Subcutaneous abdominal adipose tissue (tissue), 5 donors: Measurements from ENCODE around the gene MIER1.
"Not testable (repeated sequence)": the region's sequence is repeated elsewhere in the genome, so short reads cannot be mapped to it uniquely, and the experiment has no call there.

ENCODE experiments used
- H3K27ac ChIP-seq: one replicate; pipeline ENCODE4 v1.7.0; 2013; ENCODE audit warnings: low read depth, mild to moderate bottlenecking, inconsistent platforms, low read length, moderate library complexity
- H3K27me3 ChIP-seq, 5 donors: one replicate each; pipeline ENCODE4 v1.7.0; 2013; ENCODE audit warnings: low read length in 5 of 5, inconsistent platforms in 1 of 5; ENCODE audit not compliant: control insufficient read depth in 5 of 5, insufficient read depth in 4 of 5
- H3K36me3 ChIP-seq, 5 donors: one replicate each; pipeline ENCODE4 v1.7.0; 2013; ENCODE audit warnings: low read length in 5 of 5; ENCODE audit not compliant: control insufficient read depth in 5 of 5, insufficient read depth in 5 of 5
- H3K4me1 ChIP-seq, 5 donors: one replicate each; pipeline ENCODE4 v1.7.0; 2013; ENCODE audit warnings: low read length in 5 of 5, mild to moderate bottlenecking in 3 of 5, moderate library complexity in 1 of 5; ENCODE audit not compliant: control insufficient read depth in 5 of 5, insufficient read depth in 5 of 5
- H3K4me3 ChIP-seq, 5 donors: one replicate each; pipeline ENCODE4 v1.7.0; 2013; ENCODE audit warnings: low read length in 5 of 5, low read depth in 1 of 5
- H3K9ac ChIP-seq, 5 donors: one replicate each; pipeline ENCODE4 v1.7.0; 2013; ENCODE audit warnings: low read length in 5 of 5, mild to moderate bottlenecking in 4 of 5, moderate library complexity in 3 of 5
- H3K9me3 ChIP-seq, 5 donors: one replicate each; pipeline ENCODE4 v1.7.0; 2013; ENCODE audit warnings: low read length in 5 of 5; ENCODE audit not compliant: control insufficient read depth in 5 of 5
- donor health status: healthy.
- donor health status: healthy.
- donor health status: healthy.
- donor health status: healthy.
- donor health status: healthy.

Gene MIER1

DNA sequence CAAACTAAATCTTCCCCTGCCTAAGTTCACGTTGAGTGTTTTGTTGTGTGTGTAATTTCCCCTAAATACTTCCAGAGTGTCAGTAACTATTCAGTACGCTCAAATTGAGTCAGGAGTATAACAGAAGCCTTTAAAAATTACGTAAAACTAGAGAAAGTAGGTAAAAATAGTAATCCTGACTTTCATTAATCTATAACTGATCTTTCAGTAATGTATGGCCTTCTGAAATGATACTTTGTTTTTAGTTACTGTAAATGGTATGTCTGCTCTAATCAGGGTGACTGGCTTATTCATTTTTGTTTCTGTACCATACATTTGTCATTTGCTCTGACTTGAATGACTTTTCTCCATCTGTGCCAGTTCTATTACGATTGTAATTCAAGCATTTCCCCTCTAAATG, 29.4 kb downstream of the MIER1 start:
- no peaks in the 10 kb centered on the region for H3K27me3 ChIP-seq
- H3K9ac ChIP-seq: no peak overlapping the region
- no peak overlapping the region for H3K4me3 ChIP-seq
- no peak overlapping the region for H3K27ac ChIP-seq
- H3K9me3 ChIP-seq: no peaks in the 10 kb centered on the region
- H3K36me3 ChIP-seq: peaks cover 25 to 50% (median 36%) of the 10 kb centered on the region in 5 donors
- no peaks in the 10 kb centered on the region for H3K4me1 ChIP-seq

GRCh38 chr1:66957938-66958337, 33.1 kb downstream of the MIER1 start:
- Histone ChIP-seq H3K27ac (no peak overlapping the region), H3K36me3 (peaks cover 32 to 56% (median 38%) of the 10 kb centered on the region in 5 donors), H3K9ac (no peak overlapping the region), H3K4me3 (no peak overlapping the region), H3K9me3 (no peaks in the 10 kb centered on the region), H3K27me3 (no peaks in the 10 kb centered on the region), H3K4me1 (no peaks in the 10 kb centered on the region)

- H3K4me3 ChIP-seq, H3K27ac ChIP-seq, H3K9me3 ChIP-seq, H3K4me1 ChIP-seq, H3K9ac ChIP-seq, H3K27me3 ChIP-seq: not testable (repeated sequence)
- peaks cover 43 to 61% (median 50%) of the 10 kb centered on the region in 5 donors for H3K36me3 ChIP-seq
Observed at GRCh38 chr1:66966188-66966873, 41.5 kb downstream of the MIER1 start.

DNA sequence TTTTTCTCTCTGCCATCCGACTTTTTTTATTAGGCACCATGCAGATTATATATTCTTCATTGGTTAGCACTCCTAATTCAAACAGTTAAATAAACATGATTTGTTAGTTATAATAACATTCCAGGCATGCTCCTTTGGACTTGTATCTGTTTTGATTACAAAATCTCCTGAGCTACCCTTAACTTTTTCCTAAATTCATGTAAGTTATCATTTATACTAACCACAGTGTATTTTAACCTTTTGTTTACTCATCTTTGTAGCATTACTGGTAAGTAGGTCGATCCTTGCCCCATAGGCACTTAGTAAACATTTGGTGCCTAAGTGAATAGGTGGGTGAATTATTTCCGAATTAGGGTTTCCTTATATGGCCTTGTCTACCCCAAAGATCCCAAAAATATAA, 43.8 kb downstream of the MIER1 start:
- peaks cover 40 to 57% (median 41%) of the 10 kb centered on the region in 5 donors for H3K36me3 ChIP-seq
- no peaks in the 10 kb centered on the region for H3K27me3 ChIP-seq
- H3K9ac ChIP-seq: no peak overlapping the region
- no peak overlapping the region for H3K4me3 ChIP-seq
- H3K4me1 ChIP-seq: no peaks in the 10 kb centered on the region
- H3K27ac ChIP-seq: no peak overlapping the region
- no peaks in the 10 kb centered on the region for H3K9me3 ChIP-seq

DNA sequence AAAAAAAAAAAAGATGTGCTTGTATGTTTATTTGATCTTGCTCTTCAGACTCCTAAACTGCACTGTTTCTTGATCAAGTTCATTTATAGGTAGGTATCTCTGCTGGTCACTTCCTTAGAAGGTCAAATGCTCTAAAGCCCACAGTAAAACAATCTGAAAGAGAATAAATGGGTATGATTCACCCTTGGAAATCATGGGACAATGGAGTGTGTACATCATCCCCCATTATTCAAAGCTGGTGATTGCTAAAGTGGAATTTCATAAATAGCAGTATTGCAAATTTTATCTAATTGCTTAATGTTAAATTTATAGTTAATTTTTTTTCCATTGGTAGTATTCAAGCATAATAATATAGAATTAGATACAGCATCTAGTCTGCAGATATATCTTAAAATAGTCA, 53.4 kb downstream of the MIER1 start:
- no peak overlapping the region for H3K4me3 ChIP-seq
- H3K27ac ChIP-seq: no peak overlapping the region
- H3K27me3 ChIP-seq: no peaks in the 10 kb centered on the region
- H3K9ac ChIP-seq: no peak overlapping the region
- H3K9me3 ChIP-seq: no peaks in the 10 kb centered on the region
- H3K4me1 ChIP-seq: peaks cover 0 to 7% (median 0%) of the 10 kb centered on the region in 5 donors
- peaks cover 26 to 54% (median 33%) of the 10 kb centered on the region in 5 donors for H3K36me3 ChIP-seq

- H3K9ac ChIP-seq, H3K27ac ChIP-seq, H3K4me1 ChIP-seq, H3K27me3 ChIP-seq, H3K4me3 ChIP-seq, H3K9me3 ChIP-seq: not testable (repeated sequence)
- peaks cover 35 to 64% (median 42%) of the 10 kb centered on the region in 5 donors for H3K36me3 ChIP-seq
Observed at GRCh38 chr1:66979621-66980020, 54.8 kb downstream of the MIER1 start.

DNA sequence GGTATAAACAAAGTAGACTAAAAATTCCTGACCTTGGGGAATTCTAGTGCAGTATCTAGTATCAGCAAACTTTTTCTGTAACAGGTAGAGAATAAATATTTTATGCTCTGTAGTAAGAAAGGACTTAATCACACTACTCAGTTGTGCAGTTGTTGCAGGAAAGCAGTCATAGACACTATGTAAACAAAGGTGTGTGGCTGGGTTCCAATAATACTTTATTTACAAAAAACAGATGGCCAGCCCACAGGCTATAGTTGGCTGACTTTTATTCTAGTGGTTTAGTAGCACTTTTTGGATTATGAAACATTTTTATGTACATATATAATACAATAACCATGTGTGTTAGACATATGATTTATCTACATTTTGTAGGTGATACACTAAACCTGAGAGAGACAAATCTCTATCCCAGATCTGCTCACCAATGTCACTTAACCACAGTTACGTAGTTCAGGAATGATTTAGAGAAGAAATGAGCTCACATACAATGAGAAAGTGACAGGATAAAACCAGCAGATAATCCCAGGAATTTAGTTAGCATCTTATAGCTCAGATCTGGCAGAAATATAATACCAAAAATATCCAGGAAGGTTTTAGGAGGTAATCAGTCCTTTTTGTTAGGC, 56.1 kb downstream of the MIER1 start:
- Histone ChIP-seq H3K9me3 (no peaks in the 10 kb centered on the region), H3K4me3 (peak overlapping the region in 2 of 5 donors; percentile 47 to 49), H3K27ac (peak overlapping the region; percentile 47), H3K9ac (peak overlapping the region in 3 of 5 donors; percentile 29 to 65 (median 38)), H3K36me3 (peaks cover 28 to 62% (median 41%) of the 10 kb centered on the region in 5 donors), H3K27me3 (no peaks in the 10 kb centered on the region), H3K4me1 (peaks cover 0 to 7% (median 0%) of the 10 kb centered on the region in 5 donors)

DNA sequence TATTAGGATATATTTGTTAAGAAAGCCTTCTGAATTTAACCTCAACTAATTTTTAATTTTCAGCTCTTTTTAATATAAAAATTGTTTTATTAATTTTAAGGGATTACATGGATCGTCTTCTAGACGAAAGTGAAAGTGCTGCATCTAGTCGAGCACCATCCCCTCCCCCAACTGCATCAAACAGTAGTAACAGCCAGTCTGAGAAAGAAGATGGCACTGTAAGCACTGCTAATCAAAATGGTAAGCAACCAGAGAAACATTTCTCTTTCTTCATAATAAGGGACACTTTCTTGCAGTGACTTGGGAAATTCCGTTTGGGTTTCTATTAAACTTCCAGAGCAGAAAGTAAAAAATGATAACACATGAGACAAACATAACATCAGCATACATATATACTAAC, 56.9 kb downstream of the MIER1 start:
- H3K36me3 ChIP-seq: peaks cover 32 to 63% (median 43%) of the 10 kb centered on the region in 5 donors
- peaks cover 0 to 7% (median 0%) of the 10 kb centered on the region in 5 donors for H3K4me1 ChIP-seq
- no peaks in the 10 kb centered on the region for H3K27me3 ChIP-seq
- peak overlapping the region; percentile 17 to 49 (median 22) for H3K4me3 ChIP-seq
- H3K9me3 ChIP-seq: no peaks in the 10 kb centered on the region
- peak overlapping the region in 4 of 5 donors; percentile 29 to 65 (median 45) for H3K9ac ChIP-seq
- peak overlapping the region; percentile 47 for H3K27ac ChIP-seq

GRCh38 chr1:66982561-66983260, 57.9 kb downstream of the MIER1 start:
- Histone ChIP-seq H3K9me3 (no peaks in the 10 kb centered on the region), H3K27ac (no peak overlapping the region), H3K36me3 (peaks cover 26 to 58% (median 42%) of the 10 kb centered on the region in 5 donors), H3K9ac (no peak overlapping the region), H3K4me3 (no peak overlapping the region), H3K4me1 (peaks cover 0 to 7% (median 0%) of the 10 kb centered on the region in 5 donors), H3K27me3 (no peaks in the 10 kb centered on the region)

DNA sequence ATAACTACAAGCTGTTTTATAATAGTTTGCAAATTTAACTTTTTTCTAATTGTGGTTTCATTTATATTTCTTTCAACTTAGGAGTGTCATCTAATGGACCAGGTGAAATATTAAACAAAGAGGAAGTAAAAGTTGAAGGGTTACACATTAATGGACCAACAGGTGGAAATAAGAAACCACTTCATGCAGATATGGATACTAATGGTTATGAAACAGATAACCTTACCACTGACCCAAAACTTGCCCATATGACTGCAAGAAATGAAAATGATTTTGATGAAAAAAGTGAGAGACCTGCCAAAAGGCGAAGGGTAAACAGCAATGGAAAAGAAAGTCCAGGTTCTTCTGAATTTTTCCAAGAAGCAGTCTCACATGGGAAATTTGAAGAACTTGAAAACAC, 59.7 kb downstream of the MIER1 start:
- H3K27ac ChIP-seq: no peak overlapping the region
- no peaks in the 10 kb centered on the region for H3K27me3 ChIP-seq
- H3K9ac ChIP-seq: no peak overlapping the region
- H3K4me1 ChIP-seq: peaks cover 0 to 7% (median 0%) of the 10 kb centered on the region in 5 donors
- peaks cover 29 to 49% (median 40%) of the 10 kb centered on the region in 5 donors for H3K36me3 ChIP-seq
- H3K4me3 ChIP-seq: no peak overlapping the region
- H3K9me3 ChIP-seq: no peaks in the 10 kb centered on the region
